ENCODE data around the gene TMEM52.

- TF ChIP-seq CTCF (IDR thresholded peaks at IDR 0.05) (no peak), POLR2A (IDR thresholded peaks at IDR 0.05) (no peak)
Observed at GRCh38 chr1:1914101-1914970, 4.7 kb downstream of the TMEM52 start.
